DOHH2 (cell line): ENCODE data around the gene DAP3.
"Not testable (repeated sequence)": the region's sequence is repeated elsewhere in the genome, so short reads cannot be mapped to it uniquely, and the experiment has no call there.

Experiments used
- H3F3A ChIP-seq: fragments of 200-600 bp; sonication (generic), shearing (Covaris generic); 2 replicates; pipeline ENCODE4 v1.6.0; 2016; ENCODE audit warnings: antibody characterized with exemption, mild to moderate bottlenecking; ENCODE audit not compliant: control insufficient read depth, insufficient read depth
- H3K27ac ChIP-seq: fragments of 200-600 bp; sonication (generic); 2 replicates; pipeline ENCODE4 v1.5.1; 2014; ENCODE audit warnings: low read depth, mild to moderate bottlenecking, low read length, moderate library complexity
- H3K27me3 ChIP-seq: fragments of 200-600 bp; sonication (generic); 2 replicates; pipeline ENCODE4 v1.6.1; 2014; ENCODE audit warnings: mild to moderate bottlenecking, low read length, mixed read lengths; ENCODE audit not compliant: control insufficient read depth
- H3K36me3 ChIP-seq: fragments of 200-600 bp; sonication (generic); 2 replicates; pipeline ENCODE4 v1.6.1; 2014; ENCODE audit warnings: mild to moderate bottlenecking, low read length, moderate library complexity, mixed read lengths; ENCODE audit not compliant: control insufficient read depth
- H3K4me1 ChIP-seq: fragments of 200-600 bp; sonication (generic); 2 replicates; pipeline ENCODE4 v1.6.1; 2014; ENCODE audit warnings: mild to moderate bottlenecking, low read length, mixed read lengths; ENCODE audit not compliant: control insufficient read depth
- H3K4me2 ChIP-seq: fragments of 200-600 bp; sonication (generic); 2 replicates; pipeline ENCODE4 v1.6.0; 2014; ENCODE audit warnings: mild to moderate bottlenecking, low read length, moderate library complexity
- H3K4me3 ChIP-seq: fragments of 200-600 bp; sonication (generic); 2 replicates; pipeline ENCODE4 v1.5.1; 2014; ENCODE audit warnings: mild to moderate bottlenecking, low read length, mixed read lengths
- H3K79me2 ChIP-seq: fragments of 200-600 bp; sonication (generic); 2 replicates; pipeline ENCODE4 v1.6.1; 2014; ENCODE audit warnings: mild to moderate bottlenecking, low read length, mixed read lengths; ENCODE audit not compliant: control insufficient read depth
- H3K9me2 ChIP-seq: fragments of 200-600 bp; sonication (generic); replicated peaks from 2 replicates; pipeline ENCODE4 v1.6.1; 2014; ENCODE audit warnings: mild to moderate bottlenecking, low read length, mixed read lengths; ENCODE audit not compliant: control insufficient read depth
- H3K9me3 ChIP-seq: fragments of 200-600 bp; sonication (generic); 2 replicates; pipeline ENCODE4 v1.6.1; 2014; ENCODE audit warnings: antibody characterized with exemption, low read length, mixed read lengths; ENCODE audit not compliant: control insufficient read depth, insufficient read depth
- H4K20me1 ChIP-seq: fragments of 200-600 bp; sonication (generic); 2 replicates; pipeline ENCODE4 v1.6.0; 2014; ENCODE audit warnings: low read depth, mild to moderate bottlenecking, antibody characterized with exemption, low read length, moderate library complexity; ENCODE audit not compliant: control insufficient read depth, insufficient read depth
- EZH2phosphoT487 ChIP-seq: fragments of 200-600 bp; sonication (generic); IDR thresholded peaks from 2 replicates; pipeline ENCODE4 v1.6.1; 2017; ENCODE audit warnings: borderline replicate concordance, mild to moderate bottlenecking, antibody characterized with exemption, low read length, moderate library complexity, mixed read lengths
- TF ChIP-seq, protein P1 (sequence below): fragments of 200-600 bp; sonication (generic); IDR thresholded peaks from one replicate; pipeline ENCODE4 v1.5.1; 2014; ENCODE audit warnings: antibody characterized with exemption, mild to moderate bottlenecking, low read depth, low read length; ENCODE audit not compliant: poor library complexity, severe bottlenecking

The DAP3 gene

DNA sequence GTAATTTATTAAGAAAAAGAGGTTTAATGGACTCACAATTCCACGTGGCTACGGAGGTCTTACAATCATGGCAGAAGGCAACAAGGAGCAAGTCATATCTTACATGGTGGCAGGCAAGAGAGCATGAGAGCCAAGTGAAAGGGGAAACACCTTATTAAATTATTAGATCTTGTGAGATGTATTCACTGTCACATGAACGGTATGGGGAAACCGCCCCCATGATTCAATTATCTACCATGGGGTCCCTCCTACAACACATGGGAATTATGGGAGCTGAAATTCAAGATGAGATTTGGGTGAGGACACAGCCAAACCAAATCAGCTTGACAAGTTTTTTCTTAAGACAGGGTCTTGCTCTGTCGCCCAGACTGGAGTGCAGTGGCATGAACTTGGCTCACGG, 14.3 kb downstream of the DAP3 start:
- peaks cover 6% of the 10 kb centered on the region for H3F3A ChIP-seq
- no peak overlapping the region for H3K4me3 ChIP-seq
- H3K27me3 ChIP-seq: no peaks in the 10 kb centered on the region
- no peaks in the 10 kb centered on the region for H4K20me1 ChIP-seq
- H3K36me3 ChIP-seq: 0 out of 2 replicates have a peak, but pooled peaks cover 3% of the 10 kb centered on the region
- H3K4me1 ChIP-seq: no peaks in the 10 kb centered on the region
- no peaks in the 10 kb centered on the region for H3K9me3 ChIP-seq
- peaks cover 82% of the 10 kb centered on the region for H3K79me2 ChIP-seq
- no peak overlapping the region for H3K27ac ChIP-seq
- H3K9me2 ChIP-seq: no peaks in the 10 kb centered on the region
- H3K4me2 ChIP-seq: no peak overlapping the region
- TF ChIP-seq, protein P1, sequence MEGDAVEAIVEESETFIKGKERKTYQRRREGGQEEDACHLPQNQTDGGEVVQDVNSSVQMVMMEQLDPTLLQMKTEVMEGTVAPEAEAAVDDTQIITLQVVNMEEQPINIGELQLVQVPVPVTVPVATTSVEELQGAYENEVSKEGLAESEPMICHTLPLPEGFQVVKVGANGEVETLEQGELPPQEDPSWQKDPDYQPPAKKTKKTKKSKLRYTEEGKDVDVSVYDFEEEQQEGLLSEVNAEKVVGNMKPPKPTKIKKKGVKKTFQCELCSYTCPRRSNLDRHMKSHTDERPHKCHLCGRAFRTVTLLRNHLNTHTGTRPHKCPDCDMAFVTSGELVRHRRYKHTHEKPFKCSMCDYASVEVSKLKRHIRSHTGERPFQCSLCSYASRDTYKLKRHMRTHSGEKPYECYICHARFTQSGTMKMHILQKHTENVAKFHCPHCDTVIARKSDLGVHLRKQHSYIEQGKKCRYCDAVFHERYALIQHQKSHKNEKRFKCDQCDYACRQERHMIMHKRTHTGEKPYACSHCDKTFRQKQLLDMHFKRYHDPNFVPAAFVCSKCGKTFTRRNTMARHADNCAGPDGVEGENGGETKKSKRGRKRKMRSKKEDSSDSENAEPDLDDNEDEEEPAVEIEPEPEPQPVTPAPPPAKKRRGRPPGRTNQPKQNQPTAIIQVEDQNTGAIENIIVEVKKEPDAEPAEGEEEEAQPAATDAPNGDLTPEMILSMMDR: no peak
- TF ChIP-seq EZH2phosphoT487: no peak

DNA sequence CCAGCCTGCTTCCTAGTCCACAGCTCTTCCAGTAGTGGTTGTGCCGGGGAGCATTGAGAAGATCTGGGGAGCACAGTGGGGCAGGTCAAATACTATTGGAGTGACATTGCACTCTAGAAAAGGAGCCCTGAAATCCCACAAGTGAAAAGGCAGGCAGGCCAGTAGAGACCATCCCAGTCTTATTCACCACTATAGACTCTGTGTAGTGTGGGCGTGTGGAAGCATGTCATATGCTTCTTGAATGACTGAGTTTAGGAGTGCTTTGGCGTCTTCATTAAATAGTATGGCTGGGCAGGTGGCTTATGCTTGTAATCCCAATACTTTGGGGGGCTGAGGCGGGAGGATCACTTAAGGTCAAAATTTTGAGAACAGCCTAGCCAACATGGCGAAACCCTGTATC, 15.5 kb downstream of the DAP3 start:
- H4K20me1 ChIP-seq, H3K4me1 ChIP-seq, H3K4me3 ChIP-seq, H3K36me3 ChIP-seq, H3K4me2 ChIP-seq, H3F3A ChIP-seq, H3K9me2 ChIP-seq, H3K9me3 ChIP-seq, H3K27me3 ChIP-seq, H3K27ac ChIP-seq: not testable (repeated sequence)
- peaks cover 82% of the 10 kb centered on the region for H3K79me2 ChIP-seq

DNA sequence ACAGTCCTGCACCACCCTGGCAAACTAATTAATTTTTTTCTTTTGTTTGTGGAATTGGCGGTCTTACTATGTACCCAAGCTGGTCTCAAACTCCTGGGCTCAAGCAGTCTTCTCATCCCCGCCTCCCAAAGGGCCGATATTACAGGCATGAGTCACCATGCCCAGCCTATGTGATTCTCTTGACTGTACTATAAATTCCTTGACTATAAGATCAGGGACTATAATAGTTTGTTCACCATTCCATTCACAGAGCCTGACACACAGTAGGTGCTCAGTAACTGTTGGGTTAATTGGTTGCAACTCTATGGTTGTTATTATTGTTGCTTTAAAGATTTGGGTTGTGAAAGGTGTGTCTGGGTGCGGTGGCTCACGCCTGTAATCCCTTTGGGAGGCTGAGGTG, 17.2 kb downstream of the DAP3 start:
- no peaks in the 10 kb centered on the region for H3K9me3 ChIP-seq
- H4K20me1 ChIP-seq: no peaks in the 10 kb centered on the region
- H3K27ac ChIP-seq: no peak overlapping the region
- H3F3A ChIP-seq: peaks cover 6% of the 10 kb centered on the region
- H3K4me2 ChIP-seq: no peak overlapping the region
- H3K9me2 ChIP-seq: no peaks in the 10 kb centered on the region
- peaks cover 74% of the 10 kb centered on the region for H3K79me2 ChIP-seq
- TF ChIP-seq EZH2phosphoT487: no peak
- TF ChIP-seq, protein P1: no peak
- H3K36me3 ChIP-seq: peaks cover 4% of the 10 kb centered on the region
- no peak overlapping the region for H3K4me3 ChIP-seq
- H3K27me3 ChIP-seq: no peaks in the 10 kb centered on the region
- H3K4me1 ChIP-seq: no peaks in the 10 kb centered on the region

DNA sequence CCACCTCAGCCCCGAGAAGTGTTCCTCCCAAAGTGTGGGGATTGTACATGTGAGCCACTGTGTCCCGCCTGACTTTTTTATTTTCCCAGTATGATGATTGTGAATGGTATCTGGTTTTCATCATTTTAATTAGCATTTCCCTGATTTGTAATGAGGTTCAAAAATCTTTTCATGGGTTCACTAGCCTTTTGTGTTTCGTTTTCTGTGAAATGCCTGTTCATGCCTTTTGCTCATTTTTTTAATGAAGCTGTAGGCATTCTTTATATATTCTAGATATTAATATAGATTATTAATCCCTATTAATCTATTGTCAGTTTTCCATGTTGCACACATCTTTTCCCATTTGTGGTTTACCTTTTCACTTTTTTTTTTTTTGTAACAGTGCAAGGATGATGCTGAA, 20.5 kb downstream of the DAP3 start:
- H3K9me2 ChIP-seq: no peaks in the 10 kb centered on the region
- H3K79me2 ChIP-seq: peaks cover 64% of the 10 kb centered on the region

DNA sequence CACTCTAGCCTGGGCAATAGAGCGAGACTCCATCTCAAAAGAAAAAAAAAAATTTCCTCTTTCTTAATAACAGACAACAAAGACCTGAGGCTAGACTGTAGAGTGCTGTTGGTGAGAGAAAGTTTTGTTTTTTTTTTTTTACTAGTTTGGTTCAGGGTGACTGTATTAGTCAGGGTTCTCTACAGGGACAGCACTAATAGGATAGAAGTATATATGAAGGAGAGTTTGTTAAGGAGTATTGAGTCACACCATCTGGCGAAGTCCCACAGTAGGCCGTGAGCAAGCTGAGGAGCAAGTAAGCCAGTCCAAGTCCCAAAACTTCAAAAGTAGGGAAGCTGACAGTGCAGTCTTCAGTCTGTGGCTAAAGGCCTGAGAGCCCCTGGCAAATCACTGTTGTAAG, 22.6 kb downstream of the DAP3 start:
- H3F3A ChIP-seq, H3K9me3 ChIP-seq, H3K4me3 ChIP-seq, H3K4me2 ChIP-seq, H4K20me1 ChIP-seq, H3K4me1 ChIP-seq, H3K27me3 ChIP-seq, H3K9me2 ChIP-seq, H3K27ac ChIP-seq: not testable (repeated sequence)
- Histone ChIP-seq H3K36me3 (peaks cover 33% of the 10 kb centered on the region), H3K79me2 (peaks cover 51% of the 10 kb centered on the region)

More for the DNA sequence above, 20.5 kb downstream of the DAP3 start:
- H3K4me3 ChIP-seq: no peak overlapping the region
- no peak overlapping the region for H3K4me2 ChIP-seq
- H3K27me3 ChIP-seq: no peaks in the 10 kb centered on the region
- no peak overlapping the region for H3K27ac ChIP-seq
- H3K4me1 ChIP-seq: no peaks in the 10 kb centered on the region
- no peak for TF ChIP-seq EZH2phosphoT487
- TF ChIP-seq, protein P1: no peak
- peaks cover 25% of the 10 kb centered on the region for H3K36me3 ChIP-seq
- no peaks in the 10 kb centered on the region for H3K9me3 ChIP-seq
- no peaks in the 10 kb centered on the region for H4K20me1 ChIP-seq
- H3F3A ChIP-seq: peaks cover 6% of the 10 kb centered on the region

DNA sequence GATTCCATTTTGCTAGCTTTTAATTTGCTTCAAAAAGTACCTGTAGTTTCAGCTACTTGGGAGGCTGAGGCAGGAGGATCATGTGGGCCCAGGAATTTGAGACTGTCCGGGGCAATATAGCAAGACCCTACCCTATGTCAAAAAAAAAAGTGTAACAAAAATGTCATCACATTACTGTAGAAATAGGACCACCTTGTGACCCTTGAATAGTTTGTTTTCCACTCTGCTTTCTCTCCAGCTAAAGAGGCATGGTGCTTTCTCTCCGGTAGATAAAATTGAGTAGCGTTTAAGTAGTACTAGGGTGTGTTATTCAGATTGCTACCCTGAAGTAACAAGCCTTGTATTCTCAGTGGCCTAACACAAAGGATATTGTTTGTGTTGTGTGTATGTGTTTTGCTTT, 23.7 kb downstream of the DAP3 start:
- not testable (repeated sequence) for H3F3A ChIP-seq, H4K20me1 ChIP-seq, H3K9me3 ChIP-seq, H3K4me3 ChIP-seq, H3K27me3 ChIP-seq, H3K27ac ChIP-seq, H3K9me2 ChIP-seq, H3K4me2 ChIP-seq
- Histone ChIP-seq H3K4me1 (peaks cover 13% of the 10 kb centered on the region), H3K79me2 (peaks cover 50% of the 10 kb centered on the region), H3K36me3 (peaks cover 42% of the 10 kb centered on the region)
